Measurements from ENCODE around the gene PLCH1.

Gene PLCH1

DNA sequence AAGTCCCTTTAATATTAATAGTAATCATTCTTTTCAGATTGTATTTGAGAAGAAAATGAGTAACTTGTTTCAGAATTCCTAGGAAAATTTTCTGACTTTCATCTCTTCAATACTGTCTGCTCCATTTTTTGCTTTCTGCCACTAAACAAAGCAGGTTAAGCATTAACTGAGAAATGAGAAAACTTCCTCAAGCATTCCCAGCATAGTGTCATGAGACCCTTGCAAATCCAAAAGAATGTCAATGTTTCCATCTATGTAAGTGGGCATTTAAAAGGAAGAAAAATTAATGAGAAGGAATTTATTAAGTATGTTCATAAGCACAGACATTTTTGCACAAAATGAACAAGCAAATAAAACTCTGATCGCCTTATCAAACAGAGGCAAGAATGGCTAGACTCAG, 303.4 kb downstream of the PLCH1 start:
- DNase-seq (ENCODE audit: low spot score), result no peak
- in situ Hi-C loops (cut with MboI; ENCODE audit: low pct_unique_long_range_greater_than_20kb, low sequenced_read_pairs, unreplicated experiment), result no loop called here
- TF ChIP-seq, protein P1, sequence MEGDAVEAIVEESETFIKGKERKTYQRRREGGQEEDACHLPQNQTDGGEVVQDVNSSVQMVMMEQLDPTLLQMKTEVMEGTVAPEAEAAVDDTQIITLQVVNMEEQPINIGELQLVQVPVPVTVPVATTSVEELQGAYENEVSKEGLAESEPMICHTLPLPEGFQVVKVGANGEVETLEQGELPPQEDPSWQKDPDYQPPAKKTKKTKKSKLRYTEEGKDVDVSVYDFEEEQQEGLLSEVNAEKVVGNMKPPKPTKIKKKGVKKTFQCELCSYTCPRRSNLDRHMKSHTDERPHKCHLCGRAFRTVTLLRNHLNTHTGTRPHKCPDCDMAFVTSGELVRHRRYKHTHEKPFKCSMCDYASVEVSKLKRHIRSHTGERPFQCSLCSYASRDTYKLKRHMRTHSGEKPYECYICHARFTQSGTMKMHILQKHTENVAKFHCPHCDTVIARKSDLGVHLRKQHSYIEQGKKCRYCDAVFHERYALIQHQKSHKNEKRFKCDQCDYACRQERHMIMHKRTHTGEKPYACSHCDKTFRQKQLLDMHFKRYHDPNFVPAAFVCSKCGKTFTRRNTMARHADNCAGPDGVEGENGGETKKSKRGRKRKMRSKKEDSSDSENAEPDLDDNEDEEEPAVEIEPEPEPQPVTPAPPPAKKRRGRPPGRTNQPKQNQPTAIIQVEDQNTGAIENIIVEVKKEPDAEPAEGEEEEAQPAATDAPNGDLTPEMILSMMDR (IDR thresholded peaks at IDR 0.05; ENCODE audit: extremely low read depth, insufficient read depth, missing control alignments), result no peak

DNA sequence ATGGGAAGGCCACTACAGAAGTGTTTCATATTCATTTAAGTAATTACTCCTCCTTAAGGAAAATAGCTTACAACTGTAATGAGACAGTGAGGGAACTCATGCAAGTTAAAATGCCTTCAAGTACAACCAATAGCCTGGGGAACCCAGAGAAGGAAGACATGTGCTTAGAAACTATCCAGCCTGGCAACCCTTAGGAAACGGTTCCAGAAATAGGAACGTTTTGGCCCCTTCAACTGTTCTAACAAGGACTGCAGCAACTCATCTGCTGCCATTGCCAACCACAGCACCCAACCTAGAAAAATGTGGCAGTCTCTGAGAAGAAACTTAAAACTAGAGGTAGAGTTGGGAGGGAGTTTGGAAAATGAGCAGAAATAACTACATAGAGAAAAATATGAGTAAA, 303.8 kb downstream of the PLCH1 start:
- in situ Hi-C loops (cut with MboI; ENCODE audit: low pct_unique_long_range_greater_than_20kb, low sequenced_read_pairs, unreplicated experiment), result no loop called here
- TF ChIP-seq, protein P1 (IDR thresholded peaks at IDR 0.05; ENCODE audit: extremely low read depth, insufficient read depth, missing control alignments), result no peak
- DNase-seq (ENCODE audit: low spot score), result no peak

DNA sequence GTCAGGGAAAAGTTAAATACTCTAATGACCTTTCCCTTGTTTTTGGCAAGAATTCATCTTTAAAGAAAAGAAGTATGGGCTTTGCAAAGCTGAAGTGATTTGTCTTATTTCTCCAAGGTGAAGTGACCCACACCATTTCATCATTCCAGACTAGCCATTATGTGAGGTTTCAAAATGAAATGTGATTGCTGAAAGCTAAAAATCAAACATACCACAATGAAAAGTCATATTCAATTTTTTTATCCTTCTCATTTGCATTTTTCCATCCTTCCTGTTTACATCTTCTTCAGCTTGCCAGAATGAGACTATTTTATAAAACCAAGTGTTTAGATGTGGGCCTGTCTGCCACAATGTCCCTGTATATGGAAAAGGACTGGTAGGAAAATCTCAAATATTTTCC, 309.1 kb downstream of the PLCH1 start:
- no peak for DNase-seq (ENCODE audit: low spot score)
- in situ Hi-C loops (cut with MboI; ENCODE audit: low pct_unique_long_range_greater_than_20kb, low sequenced_read_pairs, unreplicated experiment), result no loop called here
- TF ChIP-seq, protein P1 (IDR thresholded peaks at IDR 0.05; ENCODE audit: extremely low read depth, insufficient read depth, missing control alignments), result no peak

DNA sequence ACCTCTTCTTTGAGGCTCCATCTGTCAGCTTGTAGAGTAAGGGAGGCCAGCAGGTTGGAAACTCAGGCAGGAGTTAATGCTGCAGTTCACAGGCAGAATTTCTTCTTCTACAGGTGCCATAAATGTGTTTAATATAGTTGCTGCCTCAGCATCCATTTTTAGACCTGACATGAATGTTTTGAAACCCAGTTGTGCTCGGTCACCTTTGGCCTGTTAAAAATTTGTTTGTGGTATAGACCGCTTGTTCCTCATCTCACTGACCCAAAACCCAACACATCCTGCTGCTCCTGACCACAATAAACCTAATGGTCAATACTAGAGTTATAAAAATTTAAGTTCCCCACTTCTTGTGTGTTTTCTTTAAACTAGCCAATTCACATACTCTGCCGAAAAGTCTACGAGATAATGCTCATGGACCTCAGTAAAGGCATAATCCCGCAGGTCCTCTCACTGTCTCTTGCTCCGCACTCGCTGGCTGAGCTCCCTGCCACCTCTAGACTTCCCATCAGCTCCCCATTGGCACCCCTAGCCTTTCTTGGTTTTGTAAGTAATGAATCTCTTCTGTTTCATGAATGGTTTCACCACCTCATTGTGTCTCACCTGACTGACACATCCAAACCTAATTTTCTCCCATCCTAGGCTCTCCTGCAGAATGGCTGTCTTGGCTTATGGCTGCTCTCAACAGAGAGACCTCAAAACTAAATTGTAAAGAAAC, 312.9 kb downstream of the PLCH1 start:
- in situ Hi-C loops (cut with MboI; ENCODE audit: low pct_unique_long_range_greater_than_20kb, low sequenced_read_pairs, unreplicated experiment), result no loop called here
- no peak for DNase-seq (ENCODE audit: low spot score)
- TF ChIP-seq, protein P1 (IDR thresholded peaks at IDR 0.05; ENCODE audit: extremely low read depth, insufficient read depth, missing control alignments), result no peak

DNA sequence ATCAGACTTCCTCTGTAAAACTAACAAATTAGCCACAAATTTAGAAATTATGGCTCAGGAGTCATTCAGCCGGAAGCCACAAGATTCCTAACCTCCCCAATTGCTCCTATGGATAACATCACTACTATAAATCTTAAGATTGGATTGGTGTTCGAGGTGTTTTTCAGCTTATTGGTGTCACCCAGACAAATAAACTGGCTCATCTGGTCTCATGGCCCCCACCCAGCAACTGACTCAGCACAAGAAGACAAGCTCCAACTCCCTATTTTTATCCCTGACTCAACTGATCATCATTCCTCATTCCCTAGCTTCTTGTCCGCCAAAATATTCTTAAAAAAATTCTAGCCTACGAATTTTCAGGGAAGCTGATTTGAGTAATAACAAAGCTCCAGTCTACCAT, 316.3 kb downstream of the PLCH1 start:
- in situ Hi-C loops (cut with MboI; ENCODE audit: low pct_unique_long_range_greater_than_20kb, low sequenced_read_pairs, unreplicated experiment), result no loop called here
- DNase-seq (ENCODE audit: low spot score), result no peak

DNA sequence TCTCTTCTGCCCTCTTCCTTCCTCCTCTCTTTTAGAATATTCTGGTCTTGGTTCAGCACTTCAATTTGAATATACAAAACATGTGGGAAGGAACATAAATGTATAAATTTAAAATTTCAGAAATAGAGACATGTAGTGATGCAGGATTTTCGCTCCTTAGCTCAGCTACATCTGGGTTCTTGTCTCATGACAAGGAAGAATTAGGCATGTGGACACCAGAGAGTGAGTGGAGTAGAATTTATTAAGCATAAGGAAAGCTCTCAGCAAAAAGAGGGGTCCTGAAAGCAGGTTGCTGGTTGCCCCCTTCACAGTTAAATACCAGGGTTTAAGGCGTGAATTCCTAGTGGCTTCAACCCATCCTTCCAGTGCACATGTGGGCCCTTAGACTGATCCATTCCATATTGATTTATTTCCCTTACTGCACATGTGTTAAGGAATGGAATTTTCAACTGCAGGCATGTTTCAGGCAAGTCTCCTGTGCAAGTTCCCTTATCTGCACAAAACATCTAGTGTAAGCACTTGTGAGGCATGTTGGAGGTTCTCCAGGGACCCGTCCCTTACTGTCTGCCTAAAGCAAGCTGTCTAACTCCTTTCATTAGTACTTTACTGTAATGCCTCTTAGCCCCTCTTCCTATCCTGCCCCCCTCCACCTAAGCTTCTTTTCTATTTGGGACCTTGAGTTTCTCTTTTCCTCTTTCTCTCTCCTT, 318.2 kb downstream of the PLCH1 start:
- in situ Hi-C loops (cut with MboI; ENCODE audit: low pct_unique_long_range_greater_than_20kb, low sequenced_read_pairs, unreplicated experiment), result no loop called here
- DNase-seq (ENCODE audit: low spot score), result no peak
- TF ChIP-seq, protein P1 (IDR thresholded peaks at IDR 0.05; ENCODE audit: extremely low read depth, insufficient read depth, missing control alignments), result no peak

More for the DNA sequence above, 316.3 kb downstream of the PLCH1 start:
- TF ChIP-seq, protein P1 (IDR thresholded peaks at IDR 0.05; ENCODE audit: extremely low read depth, insufficient read depth, missing control alignments), result no peak

Measured in GM13977 (cell line).